Bronchial epithelial cell (primary cell): ENCODE results near the gene OLFML1. TPM values are rescaled to one million over a fixed set of nuclear protein-coding genes. Genes with fewer than 3 reads are reported as not detected.

Source experiments
- DNase-seq: peaks from one replicate; pipeline ENCODE4 v3.0.0-alpha.2; 2010; ENCODE audit warnings: low read depth
- FAIRE-seq: peaks from 2 replicates; lab custom pipeline; 2011; peaks lifted over from hg19 to GRCh38; lab: Jason Lieb, UNC
- H3K27me3 ChIP-seq: 2 replicates; pipeline ENCODE4 v1.5.1; 2011; ENCODE audit warnings: low read length; ENCODE audit not compliant: control insufficient read depth, insufficient read depth
- H3K36me3 ChIP-seq: 2 replicates; pipeline ENCODE4 v1.5.1; 2011; ENCODE audit warnings: low read length; ENCODE audit not compliant: control insufficient read depth, insufficient read depth
- H3K4me3 ChIP-seq: 2 replicates; pipeline ENCODE4 v1.5.1; 2011; ENCODE audit warnings: mild to moderate bottlenecking, low read depth, low read length, control low read depth
- total RNA-seq: library from RNA; depleted of rRNA; stranded (reverse); fragments of >200 nt; gene quantifications from 2 replicates; pipeline ENCODE4 v1.2.1, GENCODE V29; 2014
- TF ChIP-seq, protein P1 (sequence below): IDR thresholded peaks from 2 replicates; pipeline ENCODE4 v1.5.1; 2011; ENCODE audit warnings: mild to moderate bottlenecking, moderate library complexity, low read length, control low read depth, inconsistent platforms; ENCODE audit not compliant: insufficient read depth, severe bottlenecking

The OLFML1 gene
- total RNA-seq, 1 donor from 2014 or later = not detected

DNA sequence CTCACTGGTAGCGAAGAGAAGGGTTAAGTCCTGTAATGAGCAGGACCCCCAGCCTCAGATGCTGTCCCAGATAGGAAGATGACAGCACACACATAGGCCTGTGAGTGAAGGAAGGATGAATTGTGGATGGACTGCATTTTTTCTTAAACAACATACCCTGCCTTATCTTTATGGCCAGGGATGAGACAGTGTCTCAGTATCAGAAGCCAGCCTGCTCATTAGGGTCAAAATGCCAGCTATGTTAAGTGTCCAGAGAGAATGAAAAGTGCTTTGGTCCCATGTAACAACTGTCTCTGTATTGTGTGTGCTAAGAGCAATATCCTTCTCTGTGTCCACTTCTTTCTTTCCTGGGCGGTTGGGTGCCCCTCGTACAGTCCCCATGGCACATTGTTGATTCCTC lies 58.7 kb downstream of the OLFML1 start:
- H3K4me3 ChIP-seq = no peak overlapping the region
- DNase-seq (no peak), FAIRE-seq (peak; percentile 43)
- H3K27me3 ChIP-seq = no peaks in the 10 kb centered on the region
- TF ChIP-seq, protein P1, sequence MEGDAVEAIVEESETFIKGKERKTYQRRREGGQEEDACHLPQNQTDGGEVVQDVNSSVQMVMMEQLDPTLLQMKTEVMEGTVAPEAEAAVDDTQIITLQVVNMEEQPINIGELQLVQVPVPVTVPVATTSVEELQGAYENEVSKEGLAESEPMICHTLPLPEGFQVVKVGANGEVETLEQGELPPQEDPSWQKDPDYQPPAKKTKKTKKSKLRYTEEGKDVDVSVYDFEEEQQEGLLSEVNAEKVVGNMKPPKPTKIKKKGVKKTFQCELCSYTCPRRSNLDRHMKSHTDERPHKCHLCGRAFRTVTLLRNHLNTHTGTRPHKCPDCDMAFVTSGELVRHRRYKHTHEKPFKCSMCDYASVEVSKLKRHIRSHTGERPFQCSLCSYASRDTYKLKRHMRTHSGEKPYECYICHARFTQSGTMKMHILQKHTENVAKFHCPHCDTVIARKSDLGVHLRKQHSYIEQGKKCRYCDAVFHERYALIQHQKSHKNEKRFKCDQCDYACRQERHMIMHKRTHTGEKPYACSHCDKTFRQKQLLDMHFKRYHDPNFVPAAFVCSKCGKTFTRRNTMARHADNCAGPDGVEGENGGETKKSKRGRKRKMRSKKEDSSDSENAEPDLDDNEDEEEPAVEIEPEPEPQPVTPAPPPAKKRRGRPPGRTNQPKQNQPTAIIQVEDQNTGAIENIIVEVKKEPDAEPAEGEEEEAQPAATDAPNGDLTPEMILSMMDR = no peak
- H3K36me3 ChIP-seq = no peaks in the 10 kb centered on the region

DNA sequence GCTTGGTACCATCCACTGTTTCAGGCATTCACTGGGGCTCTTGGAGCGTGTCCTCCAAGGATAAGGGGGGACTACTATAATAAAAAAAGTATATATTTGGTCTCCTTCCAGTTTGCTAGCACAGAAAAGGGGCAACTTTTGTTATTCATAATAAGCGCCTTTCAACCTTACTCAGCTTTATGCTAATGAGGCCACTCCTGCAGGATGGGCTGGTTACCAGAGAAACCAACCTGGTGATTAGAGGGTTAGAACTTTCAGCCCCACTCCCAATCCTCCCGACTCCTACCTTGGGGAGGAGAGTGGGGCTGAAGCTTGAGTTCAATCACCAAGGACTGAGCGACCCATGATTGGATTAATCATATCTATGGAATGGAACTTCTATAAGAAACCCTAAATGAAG lies 60.3 kb downstream of the OLFML1 start:
- FAIRE-seq (no peak), DNase-seq (no peak)
- no peaks in the 10 kb centered on the region for H3K36me3 ChIP-seq
- H3K4me3 ChIP-seq = no peak overlapping the region
- H3K27me3 ChIP-seq = no peaks in the 10 kb centered on the region
- TF ChIP-seq, protein P1 = no peak

GRCh38 chr11:7546324-7546791 lies 61.1 kb downstream of the OLFML1 start:
- peak; percentile 79 for FAIRE-seq

DNA sequence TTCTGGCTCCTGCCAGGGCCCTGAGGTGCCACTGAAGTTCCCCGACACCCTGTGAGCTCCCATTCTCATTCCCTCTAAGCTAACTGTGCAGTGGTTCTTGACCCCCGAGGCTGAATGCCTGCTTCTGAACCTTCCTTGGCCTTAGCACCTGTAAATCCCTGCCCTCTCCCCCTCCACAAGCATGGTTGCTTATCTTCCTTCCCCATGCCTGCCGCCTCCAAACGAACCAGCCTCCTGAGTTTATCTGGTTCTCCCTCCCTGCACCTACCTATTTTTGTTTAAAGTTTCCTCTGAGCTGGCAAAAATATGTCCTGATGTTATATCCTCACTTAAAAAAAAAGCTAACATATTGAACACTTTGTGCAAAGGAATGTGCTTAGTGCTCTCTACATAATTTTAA lies 62.4 kb downstream of the OLFML1 start:
- Histone ChIP-seq H3K4me3 (no peak overlapping the region), H3K36me3 (no peaks in the 10 kb centered on the region), H3K27me3 (no peaks in the 10 kb centered on the region)
- TF ChIP-seq, protein P1 = no peak
- DNase-seq (no peak), FAIRE-seq (no peak)

More at GRCh38 chr11:7546324-7546791, 61.1 kb downstream of the OLFML1 start:
- no peak overlapping the region for H3K4me3 ChIP-seq
- peak; percentile 94 for DNase-seq
- TF ChIP-seq, protein P1 = no peak
- H3K36me3 ChIP-seq = no peaks in the 10 kb centered on the region
- no peaks in the 10 kb centered on the region for H3K27me3 ChIP-seq

- Histone ChIP-seq H3K36me3 (no peaks in the 10 kb centered on the region), H3K27me3 (no peaks in the 10 kb centered on the region), H3K4me3 (no peak overlapping the region)
- DNase-seq = no peak
- TF ChIP-seq, protein P1 = peak; percentile 70
- FAIRE-seq = no peak
Measured at GRCh38 chr11:7548659-7549274, 63.5 kb downstream of the OLFML1 start.

- H3K4me3 ChIP-seq = no peak overlapping the region
- TF ChIP-seq, protein P1 = no peak
- no peaks in the 10 kb centered on the region for H3K27me3 ChIP-seq
- FAIRE-seq = no peak
- no peaks in the 10 kb centered on the region for H3K36me3 ChIP-seq
- DNase-seq = no peak
Measured at GRCh38 chr11:7549681-7550080, 64.4 kb downstream of the OLFML1 start.
